ENCODE results near the gene TRAPPC6A.

Gene TRAPPC6A, protein sequence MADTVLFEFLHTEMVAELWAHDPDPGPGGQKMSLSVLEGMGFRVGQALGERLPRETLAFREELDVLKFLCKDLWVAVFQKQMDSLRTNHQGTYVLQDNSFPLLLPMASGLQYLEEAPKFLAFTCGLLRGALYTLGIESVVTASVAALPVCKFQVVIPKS

DNA sequence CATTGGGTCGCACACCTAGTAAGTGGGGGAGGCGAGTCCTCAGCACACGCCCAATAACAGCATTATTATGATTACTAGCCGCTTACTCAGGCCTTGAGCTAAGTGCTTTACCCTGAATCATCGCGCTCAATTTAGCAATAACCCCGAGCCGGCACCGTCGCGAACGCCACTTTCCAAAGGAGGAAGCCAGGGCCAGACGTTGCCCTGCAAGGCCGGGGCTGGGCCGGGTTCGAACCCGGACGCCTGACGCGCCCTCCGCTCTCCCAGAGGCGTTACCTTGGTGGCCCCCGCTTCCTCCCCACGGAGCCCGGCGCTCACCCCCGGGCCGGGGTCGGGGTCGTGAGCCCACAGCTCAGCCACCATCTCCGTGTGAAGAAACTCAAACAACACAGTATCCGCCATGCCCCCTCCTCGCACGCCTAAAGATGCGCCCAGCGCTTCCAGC, at the start of gene TRAPPC6A:
TSS of gene TRAPPC6A (minus strand) at position 421 of the 445 bp plus-strand sequence. CDS start at position 402, 19 bp downstream.
- FAIRE-seq = no peak
- no peak for DNase-seq (ENCODE audit: low spot score)

DNA sequence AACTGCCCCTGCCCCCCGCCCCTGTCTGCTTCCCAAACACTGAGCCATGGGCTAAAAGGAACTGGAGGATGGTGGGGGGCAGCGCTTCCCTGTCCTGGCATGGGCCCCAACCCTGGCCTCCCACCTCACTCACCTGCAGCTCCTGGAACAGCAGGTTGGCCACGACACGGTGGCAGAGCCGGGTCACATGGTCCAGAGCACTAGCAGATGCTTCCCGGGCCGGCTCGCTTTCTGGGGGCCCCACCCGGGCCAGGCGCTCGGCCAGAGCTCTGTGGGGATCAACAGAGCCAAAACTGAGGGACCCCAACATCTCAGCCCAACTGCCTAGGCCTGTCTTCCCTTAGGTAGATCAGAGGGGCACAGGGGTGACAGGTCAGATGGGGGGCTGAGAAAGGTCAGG, 46.6 kb upstream of the TRAPPC6A start:
- DNase-seq (ENCODE audit: low spot score) = no peak
- FAIRE-seq = no peak

DNA sequence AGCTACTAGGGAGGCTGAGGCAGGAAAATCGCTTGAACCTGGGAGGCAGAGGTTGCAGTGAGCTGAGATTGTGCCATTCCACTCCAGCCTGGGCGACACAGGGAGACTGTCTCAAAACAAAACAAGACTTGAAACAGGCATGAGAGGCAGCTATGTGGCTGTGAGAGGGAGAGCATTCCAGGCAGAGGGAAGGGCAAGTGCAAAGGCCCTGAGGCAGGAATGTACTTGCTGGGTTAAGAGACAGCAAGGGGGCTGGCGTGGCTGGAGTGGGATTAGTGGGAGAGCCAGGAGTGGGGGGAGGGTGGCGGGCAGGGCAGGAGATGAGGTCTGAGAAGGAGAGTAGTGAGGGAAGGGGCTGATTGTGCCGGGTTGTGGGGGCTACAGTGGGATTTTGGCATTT, 45.8 kb upstream of the TRAPPC6A start:
- no peak for FAIRE-seq

DNA sequence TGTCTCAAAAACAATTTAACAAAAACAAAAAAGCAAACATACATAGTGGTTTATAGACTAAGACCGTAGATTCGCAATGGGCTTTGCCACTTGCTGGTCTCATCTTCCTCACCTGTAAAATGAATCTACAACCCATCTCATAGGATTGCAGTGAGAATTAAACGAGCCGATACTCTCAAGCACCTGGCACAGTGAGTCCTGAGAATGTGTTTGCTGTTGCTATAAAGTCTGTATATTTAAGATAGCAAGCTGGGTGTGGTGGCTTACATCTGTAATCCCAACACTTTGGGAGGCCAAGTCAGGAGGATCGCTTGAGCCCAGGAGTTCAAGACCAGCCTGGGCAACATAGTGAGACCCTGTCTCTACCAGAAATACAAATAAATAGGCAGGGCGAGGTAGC, 44.7 kb upstream of the TRAPPC6A start:
- FAIRE-seq (no peak), DNase-seq (ENCODE audit: low spot score) (no peak)

More for the DNA sequence above, 45.8 kb upstream of the TRAPPC6A start:
- no peak for DNase-seq (ENCODE audit: low spot score)

DNA sequence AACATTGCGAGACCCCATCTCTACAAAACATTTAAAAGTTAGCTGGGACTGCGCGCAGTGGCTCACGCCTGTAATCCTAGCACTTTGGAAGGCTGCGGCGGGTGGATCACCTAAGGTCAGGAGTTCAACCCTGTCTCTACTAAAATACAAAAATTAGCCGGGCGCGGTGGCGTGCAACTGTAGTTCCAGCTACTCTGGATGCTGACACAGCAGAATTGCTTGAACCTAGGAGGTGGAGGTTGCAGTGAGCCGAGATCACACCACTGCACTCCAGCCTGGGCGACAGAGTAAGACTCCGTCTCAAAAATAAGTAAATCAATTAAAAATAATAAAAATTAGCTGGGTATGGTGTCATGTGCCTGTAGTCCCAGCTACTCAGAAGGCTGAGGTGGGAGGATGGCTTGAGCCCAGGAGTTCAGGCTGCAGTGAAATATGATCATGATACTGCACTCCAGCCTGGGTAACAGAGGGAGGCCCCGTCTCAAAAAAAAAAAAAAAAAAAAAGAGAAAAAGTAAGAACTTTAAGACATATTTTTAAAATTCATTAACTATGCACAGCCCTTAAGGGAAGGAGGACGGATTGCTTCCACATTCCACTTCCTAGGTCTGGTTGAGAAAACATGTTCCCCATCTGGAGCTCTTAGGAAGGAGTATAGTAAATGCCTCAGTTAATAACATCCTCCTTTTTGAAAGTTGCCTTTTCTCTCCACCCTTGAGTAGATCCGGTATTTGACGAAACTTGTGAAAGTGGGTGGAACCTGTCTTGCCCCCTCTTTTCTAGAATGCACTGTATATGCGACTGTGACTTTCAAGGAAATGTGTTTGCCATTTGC, 41.1 kb upstream of the TRAPPC6A start:
- no peak for FAIRE-seq
- DNase-seq (ENCODE audit: low spot score) = no peak

DNA sequence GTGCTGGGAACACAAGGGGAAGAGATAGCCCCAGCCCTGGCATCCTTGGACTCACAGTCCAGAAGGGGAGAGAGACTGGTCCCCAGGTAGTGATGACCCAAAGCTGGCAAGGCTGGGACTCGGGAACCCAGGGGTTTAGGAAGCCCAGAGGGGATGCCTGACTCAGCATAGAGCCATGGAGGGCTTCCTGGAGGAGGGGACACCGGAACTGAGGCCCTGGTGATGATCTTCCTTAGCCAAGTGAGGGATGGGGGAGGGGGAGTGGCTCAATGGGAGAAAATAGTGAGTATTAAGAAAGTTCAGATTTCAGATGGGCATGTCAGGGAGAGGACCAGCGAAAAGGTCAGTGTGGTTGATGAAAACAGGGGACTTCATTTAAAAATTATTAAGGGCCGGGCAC, 40.4 kb upstream of the TRAPPC6A start:
- FAIRE-seq (no peak), DNase-seq (ENCODE audit: low spot score) (no peak)

DNA sequence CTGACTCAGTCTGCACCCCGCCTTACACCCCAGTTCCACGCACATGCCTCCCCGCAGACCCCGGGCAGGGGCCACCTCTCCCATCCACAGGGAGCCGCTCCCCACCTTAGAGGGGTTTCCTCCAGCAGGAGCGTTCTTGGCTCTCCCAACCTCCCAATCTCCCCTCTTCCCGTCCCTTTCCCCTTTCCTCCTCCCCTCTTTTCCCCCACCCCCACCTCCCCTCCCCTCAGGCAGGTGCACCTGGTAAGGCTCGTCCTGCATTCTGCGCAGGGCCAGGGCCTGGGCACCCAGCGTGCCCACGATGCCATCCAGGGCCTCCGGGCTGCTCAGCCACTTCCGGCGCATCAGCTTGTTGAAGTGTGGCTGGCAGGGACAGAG, 39.9 kb upstream of the TRAPPC6A start:
- DNase-seq (ENCODE audit: low spot score) (no peak), FAIRE-seq (no peak)

DNA sequence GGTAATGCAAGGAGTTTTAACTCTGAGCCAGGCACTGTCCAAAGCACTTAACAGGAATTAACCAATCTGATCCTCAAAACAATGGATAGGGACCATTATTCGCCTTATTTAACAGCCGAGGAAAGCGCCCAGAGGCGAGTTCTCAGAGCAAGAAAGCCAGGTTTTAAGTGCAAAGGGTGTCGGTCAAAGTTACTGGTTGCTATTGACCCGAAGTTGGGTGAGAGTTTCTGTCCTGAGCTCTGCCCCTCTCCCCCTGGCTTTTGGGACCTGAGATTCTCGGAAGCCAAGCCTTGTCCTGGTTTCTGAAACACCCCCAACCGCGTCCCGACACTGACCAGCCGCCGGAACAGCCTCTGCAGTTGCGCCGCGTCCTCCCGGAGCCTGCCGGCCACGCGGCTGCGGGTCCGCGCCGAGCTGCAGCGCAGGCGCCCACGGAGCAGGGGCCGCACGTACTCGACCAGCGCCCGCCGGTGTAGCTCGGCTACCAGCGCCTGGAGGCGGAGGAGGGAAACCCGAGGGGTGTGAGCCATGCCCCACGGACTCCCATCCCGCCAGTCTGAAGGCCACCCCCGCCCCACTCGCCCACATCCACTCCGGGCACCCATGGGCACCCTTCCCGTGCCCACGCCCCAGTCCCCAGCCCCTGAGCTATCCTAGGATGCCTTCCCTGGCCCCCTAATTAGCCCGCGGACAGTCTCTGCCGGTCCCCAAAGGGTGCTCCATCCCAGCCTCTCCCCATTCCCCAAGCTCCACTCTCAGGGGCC, 39.3 kb upstream of the TRAPPC6A start:
- no peak for FAIRE-seq
- no peak for DNase-seq (ENCODE audit: low spot score)

DNA sequence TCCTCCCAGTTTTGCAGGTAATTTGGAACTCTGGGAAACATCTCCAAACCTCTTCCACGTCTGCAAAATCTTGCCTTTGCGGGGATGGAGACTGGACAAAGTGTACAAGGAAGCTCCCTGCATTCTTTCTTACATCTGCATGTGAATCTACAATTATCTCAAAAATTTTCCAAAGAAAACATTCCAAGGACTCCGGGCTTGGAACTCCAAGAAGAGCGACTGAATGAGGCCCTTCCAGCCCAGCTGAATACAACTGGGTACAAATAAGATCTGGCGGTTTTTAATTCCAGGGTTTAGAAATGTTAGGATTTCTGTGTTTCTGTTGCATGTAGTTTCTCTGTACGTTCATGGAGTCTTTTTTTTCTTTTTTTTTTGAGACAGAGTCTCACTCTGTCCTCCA, 38.6 kb upstream of the TRAPPC6A start:
- no peak for FAIRE-seq
- no peak for DNase-seq (ENCODE audit: low spot score)

DNA sequence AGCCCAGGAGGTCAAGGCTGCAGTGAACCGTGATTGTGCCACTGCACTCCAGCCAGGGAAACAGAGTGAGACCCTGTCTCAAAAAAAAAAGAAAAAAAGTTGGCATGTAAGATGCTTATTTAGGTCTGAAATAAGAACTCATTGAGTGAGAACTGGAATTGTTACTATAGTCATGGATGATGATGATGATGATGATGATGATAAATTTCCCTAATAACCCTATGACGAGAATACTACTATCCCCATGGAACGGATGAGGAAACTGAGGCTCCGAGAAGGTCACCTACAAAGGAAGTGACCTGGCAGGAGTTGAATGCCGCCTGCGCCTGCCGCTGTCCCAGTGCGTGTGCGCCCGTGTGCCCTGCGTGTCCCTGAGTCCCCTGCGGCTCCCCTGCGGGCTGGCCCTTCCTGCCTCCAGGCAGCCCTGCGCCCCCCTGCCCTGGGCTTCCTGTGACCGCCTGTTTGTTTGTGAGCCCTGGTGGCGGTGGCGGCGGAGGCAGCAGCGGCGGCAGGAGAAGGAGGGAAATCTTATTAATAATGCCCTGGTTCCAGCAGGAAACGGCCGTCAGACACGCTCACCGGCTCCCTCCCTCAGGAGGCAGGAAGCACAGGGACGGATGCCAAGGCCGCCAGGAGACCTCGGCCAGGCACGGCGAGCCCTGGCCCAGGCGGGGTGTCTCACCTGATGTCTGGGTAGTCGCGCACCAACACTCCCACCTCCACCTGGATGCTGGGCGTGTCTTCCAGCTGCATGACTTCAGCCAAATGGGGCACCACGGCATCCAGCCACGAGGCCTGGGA, 37.6 kb upstream of the TRAPPC6A start:
- FAIRE-seq (no peak), DNase-seq (ENCODE audit: low spot score) (no peak)

DNA sequence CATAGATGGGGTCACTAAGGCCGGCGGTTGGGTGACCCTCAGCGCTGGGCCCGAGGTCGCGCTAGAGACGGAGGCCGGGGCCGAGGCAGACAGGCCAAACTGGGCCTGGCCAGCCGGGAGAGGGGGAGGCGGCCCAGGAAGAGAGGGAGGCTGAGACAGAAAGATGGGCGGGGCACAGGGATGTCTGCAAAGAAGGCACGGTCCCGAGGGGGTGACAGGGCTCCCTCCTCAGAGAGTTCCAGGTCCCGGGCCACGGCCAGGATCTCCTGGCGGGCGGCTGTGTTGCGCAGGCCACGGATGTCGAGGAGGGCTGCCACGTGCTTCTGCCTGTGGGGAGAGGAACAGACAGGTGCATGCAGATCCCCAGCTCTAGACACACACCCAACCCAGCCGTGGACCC, 35.0 kb upstream of the TRAPPC6A start:
- DNase-seq (ENCODE audit: low spot score) = no peak
- FAIRE-seq = no peak

DNA sequence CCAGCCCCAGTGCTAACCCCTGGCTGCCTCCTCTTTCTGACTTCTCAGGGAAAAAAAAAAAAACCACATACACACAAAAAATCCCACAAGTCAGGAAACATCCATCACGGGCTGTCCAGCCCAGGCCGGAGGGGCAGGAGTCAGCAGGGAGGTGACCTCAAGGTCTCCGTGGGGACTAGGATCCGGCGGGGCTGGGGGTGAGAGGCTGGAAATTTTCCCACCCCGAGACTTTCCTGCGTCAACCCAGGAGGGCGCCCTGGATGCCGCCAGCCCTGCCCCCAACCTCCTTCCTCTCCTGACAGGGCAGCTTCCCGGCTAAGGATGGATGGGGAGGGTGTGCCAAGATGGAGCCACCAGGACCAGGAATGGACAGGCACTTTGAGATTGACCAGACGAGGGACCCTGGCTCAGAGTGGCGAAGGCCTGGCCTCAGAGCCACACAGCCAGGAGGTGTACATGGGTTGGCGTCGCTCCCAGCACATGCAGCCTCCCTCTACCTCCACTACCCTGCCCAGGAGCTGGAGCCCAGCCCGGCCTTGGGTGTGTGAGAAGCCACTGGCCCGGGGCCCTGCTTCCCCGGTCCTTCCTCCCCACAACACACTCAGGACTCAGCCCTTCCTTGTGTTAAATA, 33.8 kb upstream of the TRAPPC6A start:
- DNase-seq (ENCODE audit: low spot score) = no peak
- no peak for FAIRE-seq

DNA sequence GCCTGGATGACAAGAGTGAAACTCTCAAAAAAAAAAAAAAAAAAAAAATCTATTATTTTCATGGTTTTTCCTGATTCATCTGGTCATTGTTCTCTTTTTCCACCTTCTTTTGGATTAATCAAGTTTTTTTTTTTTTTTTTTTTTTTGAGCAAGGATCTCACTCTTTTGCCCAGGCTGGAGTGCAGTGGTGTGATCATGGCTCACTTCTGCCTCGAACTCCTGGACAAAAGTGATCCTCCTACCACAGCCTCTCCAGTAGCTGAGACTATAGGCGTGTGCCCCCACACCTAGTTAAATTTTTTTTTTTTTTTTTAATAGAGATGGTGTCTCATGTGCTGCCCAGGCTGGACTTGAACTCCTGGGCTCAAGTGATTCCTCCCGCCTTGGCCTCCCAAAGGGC, 28.3 kb upstream of the TRAPPC6A start:
- no peak for DNase-seq (ENCODE audit: low spot score)
- FAIRE-seq = no peak

DNA sequence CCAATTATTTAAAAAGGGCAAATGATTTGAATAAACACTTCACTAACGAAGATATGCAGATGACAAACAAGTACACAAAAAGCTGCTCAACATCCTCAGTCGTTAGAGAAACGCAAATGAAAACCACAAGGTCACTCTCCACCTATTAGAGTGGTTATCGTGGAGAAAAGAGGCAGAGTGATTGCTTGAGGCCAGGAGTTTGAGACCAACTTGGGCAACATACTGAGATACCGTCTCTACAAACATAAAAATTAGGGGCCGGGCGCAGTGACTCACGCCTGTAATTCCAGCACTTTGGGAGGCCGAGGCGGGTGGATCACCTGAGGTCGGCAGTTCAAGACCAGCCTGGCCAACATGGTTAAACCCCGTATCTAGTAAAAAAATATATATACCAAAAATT, 27.8 kb upstream of the TRAPPC6A start:
- FAIRE-seq = no peak
- DNase-seq (ENCODE audit: low spot score) = no peak

DNA sequence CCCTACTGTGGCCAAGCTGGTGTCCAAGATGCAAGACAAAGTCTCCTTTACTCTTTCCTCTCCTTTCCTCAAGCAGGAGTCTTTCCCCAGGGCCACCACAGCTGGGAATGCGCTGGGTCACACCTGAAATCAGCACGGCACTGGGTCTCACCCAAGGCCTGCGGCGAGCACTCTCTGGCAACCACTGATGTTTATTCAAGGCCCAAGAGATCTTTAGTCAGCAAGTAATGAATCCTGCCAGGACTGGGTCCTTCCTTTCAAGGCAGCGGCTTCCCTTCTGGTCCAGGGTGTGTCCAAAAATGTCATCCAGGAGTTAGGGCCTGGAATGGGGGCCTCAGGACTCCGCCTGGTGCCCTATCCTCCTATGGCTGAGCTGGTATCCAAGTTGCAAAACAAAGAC, 24.6 kb upstream of the TRAPPC6A start:
- no peak for DNase-seq (ENCODE audit: low spot score)
- FAIRE-seq = no peak

DNA sequence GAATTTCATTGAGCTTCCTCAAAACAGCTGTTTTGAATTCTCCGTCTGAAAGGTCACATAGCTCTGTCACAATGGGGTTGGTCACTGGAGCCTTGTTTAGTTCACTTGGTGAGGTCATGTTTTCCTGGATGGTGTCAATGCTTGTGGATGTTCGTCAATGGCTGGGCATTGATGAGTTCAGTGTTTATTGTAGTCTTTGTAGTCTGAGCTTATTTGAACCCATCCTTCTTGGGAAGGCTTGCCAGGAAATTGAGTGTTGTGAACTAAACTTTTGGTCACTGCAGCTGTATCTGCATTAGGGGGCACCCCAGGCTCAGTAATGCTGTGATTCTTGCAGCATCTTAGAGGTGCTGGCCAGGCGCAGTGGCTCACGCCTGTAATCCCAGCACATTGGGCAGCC, 22.5 kb upstream of the TRAPPC6A start:
- no peak for DNase-seq (ENCODE audit: low spot score)
- no peak for FAIRE-seq

DNA sequence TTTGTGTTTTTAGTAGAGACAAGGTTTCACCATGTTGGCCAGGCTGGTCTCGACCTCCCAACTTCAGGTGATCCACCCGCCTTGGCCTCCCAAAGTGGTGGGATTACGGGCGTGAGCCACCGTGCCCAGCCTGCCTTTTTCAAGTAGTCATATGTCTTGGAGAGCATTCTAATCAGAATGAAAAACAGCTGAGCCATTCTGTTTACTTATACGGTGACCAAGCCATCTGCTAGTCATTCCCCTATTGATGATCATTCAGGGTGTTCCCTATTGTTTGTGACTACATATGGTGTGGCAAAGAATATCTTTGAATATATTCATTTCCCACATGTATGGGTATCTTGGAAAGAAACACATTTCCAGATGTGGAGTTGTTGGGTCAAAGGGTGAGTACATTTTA, 17.7 kb upstream of the TRAPPC6A start:
- FAIRE-seq (no peak), DNase-seq (ENCODE audit: low spot score) (no peak)

DNA sequence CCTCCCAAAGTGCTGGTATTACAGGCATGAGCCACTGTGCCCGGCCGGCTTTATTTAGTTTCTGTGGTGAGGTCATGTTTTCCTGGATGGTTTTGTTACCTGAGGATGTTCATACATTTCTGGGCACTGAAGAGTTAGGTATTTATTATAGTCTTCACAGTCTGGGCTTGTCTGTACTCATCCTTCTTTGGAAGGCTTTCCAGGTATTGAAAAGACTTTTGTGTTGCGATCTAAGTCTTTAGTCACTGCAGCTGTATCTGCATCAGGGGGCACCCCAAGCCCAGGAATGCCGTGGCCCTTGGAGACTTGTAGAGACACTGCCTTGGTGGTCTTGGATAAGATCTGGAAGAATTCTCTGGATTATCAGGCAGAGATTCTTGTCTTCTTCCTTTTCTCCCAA, 13.3 kb upstream of the TRAPPC6A start:
- no peak for DNase-seq (ENCODE audit: low spot score)
- no peak for FAIRE-seq

DNA sequence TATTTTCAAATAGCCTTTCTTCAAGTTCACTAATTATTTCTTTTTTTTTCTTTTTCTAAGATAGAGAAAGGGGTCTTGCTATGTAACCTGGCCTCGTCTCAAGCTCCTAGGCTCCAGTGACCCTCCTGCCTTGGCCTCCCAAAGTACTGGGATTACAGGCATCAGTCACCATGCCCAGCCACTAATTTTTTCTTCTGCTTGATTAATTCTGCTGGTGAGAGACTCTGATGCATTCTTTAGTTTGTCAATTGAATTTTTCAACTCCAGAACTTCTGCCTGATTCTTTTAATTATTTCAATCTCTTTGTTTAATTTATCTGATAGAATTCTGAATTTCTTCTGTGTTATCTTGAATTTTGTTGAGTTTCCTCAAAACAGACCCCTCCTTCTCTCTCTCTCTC, 11.9 kb upstream of the TRAPPC6A start:
- no peak for FAIRE-seq
- no peak for DNase-seq (ENCODE audit: low spot score)

DNA sequence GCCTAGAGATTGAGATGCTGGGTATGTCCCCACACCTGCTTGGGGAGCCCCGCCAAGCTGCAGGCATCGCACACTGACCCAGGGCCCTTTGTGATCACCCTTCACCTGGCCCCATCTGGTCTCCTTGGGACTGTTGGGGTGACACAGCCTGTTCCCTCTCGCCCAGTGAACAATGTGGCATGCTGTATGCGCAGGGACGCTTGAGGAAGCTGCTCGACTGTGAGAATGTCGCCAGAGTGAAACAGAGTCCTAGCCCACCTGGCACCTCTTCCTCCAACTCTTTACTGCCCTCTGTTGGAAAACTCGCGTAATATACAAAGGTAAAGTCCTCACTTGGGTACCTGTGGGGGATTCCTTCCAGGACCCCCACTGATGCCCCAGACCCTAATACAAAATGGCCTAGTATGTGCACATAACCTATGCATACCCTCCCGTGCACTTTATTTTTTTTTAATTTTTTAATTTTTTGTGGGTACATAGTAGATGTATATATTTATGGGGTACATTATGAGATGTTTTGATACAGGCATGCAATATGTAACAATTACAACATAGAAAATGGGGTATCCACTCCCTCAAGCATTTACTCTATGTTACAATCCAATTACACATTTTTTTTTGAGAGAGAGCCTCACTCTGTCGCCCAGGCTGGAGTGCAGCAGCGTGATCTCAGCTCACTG, 9.5 kb upstream of the TRAPPC6A start:
- DNase-seq (ENCODE audit: low spot score) (no peak), FAIRE-seq (no peak)

Data from urothelium cell line (cell line).